SK-N-SH (cell line): ENCODE data around the gene SLC35F6.

Experiments used
- EZH2phosphoT487 ChIP-seq: fragments of 200-600 bp; sonication (generic); IDR thresholded peaks from 2 replicates; pipeline ENCODE4 v1.6.1; 2017; ENCODE audit warnings: low read depth, mixed run types, mild to moderate bottlenecking, antibody characterized with exemption, moderate library complexity, borderline replicate concordance
- GABPA ChIP-seq: IDR thresholded peaks from 2 replicates; pipeline ENCODE4 v1.4.0; 2012; ENCODE audit warnings: low read depth, mild to moderate bottlenecking
- MEF2A ChIP-seq: IDR thresholded peaks from 2 replicates; pipeline ENCODE4 v1.4.0; 2012; ENCODE audit warnings: low read depth, borderline replicate concordance
- NFIC ChIP-seq: IDR thresholded peaks from 2 replicates; pipeline ENCODE4 v1.4.0; 2012; ENCODE audit warnings: borderline replicate concordance
- POLR2AphosphoS5 ChIP-seq: IDR thresholded peaks from 2 replicates; pipeline ENCODE4 v1.6.1; 2012; ENCODE audit warnings: low read depth, low read length
- SMC3 ChIP-seq: IDR thresholded peaks from 2 replicates; pipeline ENCODE4 v1.6.1; 2012; ENCODE audit warnings: low read depth, low read length, improper control_type of control experiment
- TAF1 ChIP-seq: IDR thresholded peaks from 2 replicates; pipeline ENCODE4 v1.6.1; 2012; ENCODE audit warnings: low read depth, mild to moderate bottlenecking, low read length, moderate library complexity, borderline replicate concordance
- TF ChIP-seq, protein P1 (sequence below): fragments of 200-600 bp; sonication (generic); IDR thresholded peaks from 2 replicates; pipeline ENCODE4 v1.6.1; 2017; ENCODE audit warnings: antibody characterized with exemption, mild to moderate bottlenecking, moderate library complexity
- TF ChIP-seq, protein P2 (sequence below): IDR thresholded peaks from 2 replicates; pipeline ENCODE4; 2012
- TF ChIP-seq, protein P3 (sequence below): fragments of 150-350 bp; IDR thresholded peaks from 2 replicates; pipeline ENCODE4 v1.6.1; 2017; ENCODE audit warnings: antibody characterized with exemption, low read length, low read depth, borderline replicate concordance
- TF ChIP-seq, protein P4 (sequence below): IDR thresholded peaks from 2 replicates; pipeline ENCODE4 v1.4.0; 2012; ENCODE audit warnings: low read depth

DNA sequence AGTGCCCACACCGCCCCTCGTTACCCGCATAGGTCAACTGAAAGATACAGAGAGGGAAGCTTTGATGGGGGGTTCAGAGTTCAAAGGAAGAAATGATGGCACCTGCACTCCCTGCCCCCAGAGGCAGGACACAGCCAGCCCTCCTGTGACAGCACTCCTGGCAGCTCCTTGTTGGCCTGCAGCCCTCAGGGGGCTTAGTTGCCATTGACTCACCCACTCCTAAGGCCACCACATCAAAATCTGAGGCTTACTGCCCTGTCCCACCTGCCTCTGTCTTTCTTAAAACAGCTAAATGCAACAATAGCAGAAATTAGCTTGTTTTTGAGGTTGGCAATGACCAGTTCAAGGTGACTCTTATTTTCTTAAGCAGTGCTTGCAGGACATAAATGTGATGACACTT lies 31.6 kb upstream of the SLC35F6 start:
- TF ChIP-seq, protein P1, sequence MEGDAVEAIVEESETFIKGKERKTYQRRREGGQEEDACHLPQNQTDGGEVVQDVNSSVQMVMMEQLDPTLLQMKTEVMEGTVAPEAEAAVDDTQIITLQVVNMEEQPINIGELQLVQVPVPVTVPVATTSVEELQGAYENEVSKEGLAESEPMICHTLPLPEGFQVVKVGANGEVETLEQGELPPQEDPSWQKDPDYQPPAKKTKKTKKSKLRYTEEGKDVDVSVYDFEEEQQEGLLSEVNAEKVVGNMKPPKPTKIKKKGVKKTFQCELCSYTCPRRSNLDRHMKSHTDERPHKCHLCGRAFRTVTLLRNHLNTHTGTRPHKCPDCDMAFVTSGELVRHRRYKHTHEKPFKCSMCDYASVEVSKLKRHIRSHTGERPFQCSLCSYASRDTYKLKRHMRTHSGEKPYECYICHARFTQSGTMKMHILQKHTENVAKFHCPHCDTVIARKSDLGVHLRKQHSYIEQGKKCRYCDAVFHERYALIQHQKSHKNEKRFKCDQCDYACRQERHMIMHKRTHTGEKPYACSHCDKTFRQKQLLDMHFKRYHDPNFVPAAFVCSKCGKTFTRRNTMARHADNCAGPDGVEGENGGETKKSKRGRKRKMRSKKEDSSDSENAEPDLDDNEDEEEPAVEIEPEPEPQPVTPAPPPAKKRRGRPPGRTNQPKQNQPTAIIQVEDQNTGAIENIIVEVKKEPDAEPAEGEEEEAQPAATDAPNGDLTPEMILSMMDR, result no peak
- TF ChIP-seq POLR2AphosphoS5 (no peak), NFIC (no peak), EZH2phosphoT487 (no peak), MEF2A (no peak), TAF1 (no peak), SMC3 (no peak), GABPA (no peak)
- TF ChIP-seq, protein P2, sequence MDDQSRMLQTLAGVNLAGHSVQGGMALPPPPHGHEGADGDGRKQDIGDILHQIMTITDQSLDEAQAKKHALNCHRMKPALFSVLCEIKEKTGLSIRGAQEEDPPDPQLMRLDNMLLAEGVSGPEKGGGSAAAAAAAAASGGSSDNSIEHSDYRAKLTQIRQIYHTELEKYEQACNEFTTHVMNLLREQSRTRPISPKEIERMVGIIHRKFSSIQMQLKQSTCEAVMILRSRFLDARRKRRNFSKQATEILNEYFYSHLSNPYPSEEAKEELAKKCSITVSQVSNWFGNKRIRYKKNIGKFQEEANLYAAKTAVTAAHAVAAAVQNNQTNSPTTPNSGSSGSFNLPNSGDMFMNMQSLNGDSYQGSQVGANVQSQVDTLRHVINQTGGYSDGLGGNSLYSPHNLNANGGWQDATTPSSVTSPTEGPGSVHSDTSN, result no peak
- TF ChIP-seq, protein P3, sequence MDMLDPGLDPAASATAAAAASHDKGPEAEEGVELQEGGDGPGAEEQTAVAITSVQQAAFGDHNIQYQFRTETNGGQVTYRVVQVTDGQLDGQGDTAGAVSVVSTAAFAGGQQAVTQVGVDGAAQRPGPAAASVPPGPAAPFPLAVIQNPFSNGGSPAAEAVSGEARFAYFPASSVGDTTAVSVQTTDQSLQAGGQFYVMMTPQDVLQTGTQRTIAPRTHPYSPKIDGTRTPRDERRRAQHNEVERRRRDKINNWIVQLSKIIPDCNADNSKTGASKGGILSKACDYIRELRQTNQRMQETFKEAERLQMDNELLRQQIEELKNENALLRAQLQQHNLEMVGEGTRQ, result no peak
- TF ChIP-seq, protein P4, sequence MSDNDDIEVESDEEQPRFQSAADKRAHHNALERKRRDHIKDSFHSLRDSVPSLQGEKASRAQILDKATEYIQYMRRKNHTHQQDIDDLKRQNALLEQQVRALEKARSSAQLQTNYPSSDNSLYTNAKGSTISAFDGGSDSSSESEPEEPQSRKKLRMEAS, result no peak
